ENCODE data around the gene TPI1.

DNA sequence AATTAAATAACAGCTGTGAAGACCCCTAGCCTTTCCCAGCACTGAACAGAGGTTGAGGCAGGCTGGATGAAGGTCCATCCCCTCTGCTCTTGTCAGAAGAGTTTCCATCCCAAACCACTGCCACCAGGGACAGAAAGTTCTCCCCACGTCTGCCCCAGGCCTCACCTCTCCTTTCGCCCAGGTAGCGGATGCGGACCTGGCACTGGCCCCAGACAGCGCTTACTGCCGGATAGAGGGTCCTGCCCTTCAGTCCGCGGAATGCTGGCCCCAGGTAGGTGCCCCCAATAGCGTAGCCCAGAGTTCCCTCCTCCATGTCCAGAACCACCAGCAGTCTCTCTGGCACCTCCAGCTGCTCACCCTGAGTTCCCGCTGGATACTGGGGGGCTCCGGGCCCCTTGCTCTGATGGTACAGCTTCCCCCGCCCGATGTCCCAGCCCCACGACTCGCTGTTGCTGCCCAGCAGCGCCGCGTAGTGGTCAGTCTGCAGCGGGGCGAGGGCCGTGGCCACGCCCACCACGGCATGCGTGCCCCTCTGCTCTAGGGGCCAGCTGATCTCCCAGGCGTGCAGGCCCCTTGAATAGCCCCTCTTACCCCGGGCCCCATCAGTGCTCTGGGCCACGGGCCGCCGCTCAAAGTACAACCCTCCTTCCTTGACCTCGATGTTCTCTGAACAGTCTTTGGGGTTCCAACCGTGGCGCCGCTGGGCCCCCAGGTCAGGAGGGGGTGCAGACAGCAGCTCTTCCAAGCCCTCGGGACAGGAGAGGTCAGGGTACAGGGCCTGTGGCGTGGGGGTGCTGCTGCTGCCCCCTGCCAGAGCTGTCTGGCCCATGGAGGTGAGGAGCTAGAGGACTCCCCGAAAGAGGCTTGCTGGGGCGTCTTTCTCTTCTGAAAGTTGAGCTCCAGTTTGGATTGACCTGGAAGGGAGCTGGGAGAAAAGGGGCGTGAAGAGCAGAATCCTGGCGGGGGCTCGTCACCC lies 5.0 kb downstream of the TPI1 start:
- TF ChIP-seq, protein P1, sequence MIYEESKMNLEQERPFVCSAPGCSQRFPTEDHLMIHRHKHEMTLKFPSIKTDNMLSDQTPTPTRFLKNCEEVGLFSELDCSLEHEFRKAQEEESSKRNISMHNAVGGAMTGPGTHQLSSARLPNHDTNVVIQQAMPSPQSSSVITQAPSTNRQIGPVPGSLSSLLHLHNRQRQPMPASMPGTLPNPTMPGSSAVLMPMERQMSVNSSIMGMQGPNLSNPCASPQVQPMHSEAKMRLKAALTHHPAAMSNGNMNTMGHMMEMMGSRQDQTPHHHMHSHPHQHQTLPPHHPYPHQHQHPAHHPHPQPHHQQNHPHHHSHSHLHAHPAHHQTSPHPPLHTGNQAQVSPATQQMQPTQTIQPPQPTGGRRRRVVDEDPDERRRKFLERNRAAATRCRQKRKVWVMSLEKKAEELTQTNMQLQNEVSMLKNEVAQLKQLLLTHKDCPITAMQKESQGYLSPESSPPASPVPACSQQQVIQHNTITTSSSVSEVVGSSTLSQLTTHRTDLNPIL (CRISPR knock-in tag; IDR thresholded peaks at IDR 0.05; ENCODE audit: low read depth) = no peak
- no peak for TF ChIP-seq OSR1 (CRISPR knock-in tag; IDR thresholded peaks at IDR 0.05)
- TF ChIP-seq ZFP3 (CRISPR knock-in tag; IDR thresholded peaks at IDR 0.05) = no peak
- no peak for TF ChIP-seq GLIS3 (CRISPR knock-in tag; IDR thresholded peaks at IDR 0.05)
- TF ChIP-seq CSDC2 (CRISPR knock-in tag; IDR thresholded peaks at IDR 0.05) = no peak
- TF ChIP-seq, protein P2, sequence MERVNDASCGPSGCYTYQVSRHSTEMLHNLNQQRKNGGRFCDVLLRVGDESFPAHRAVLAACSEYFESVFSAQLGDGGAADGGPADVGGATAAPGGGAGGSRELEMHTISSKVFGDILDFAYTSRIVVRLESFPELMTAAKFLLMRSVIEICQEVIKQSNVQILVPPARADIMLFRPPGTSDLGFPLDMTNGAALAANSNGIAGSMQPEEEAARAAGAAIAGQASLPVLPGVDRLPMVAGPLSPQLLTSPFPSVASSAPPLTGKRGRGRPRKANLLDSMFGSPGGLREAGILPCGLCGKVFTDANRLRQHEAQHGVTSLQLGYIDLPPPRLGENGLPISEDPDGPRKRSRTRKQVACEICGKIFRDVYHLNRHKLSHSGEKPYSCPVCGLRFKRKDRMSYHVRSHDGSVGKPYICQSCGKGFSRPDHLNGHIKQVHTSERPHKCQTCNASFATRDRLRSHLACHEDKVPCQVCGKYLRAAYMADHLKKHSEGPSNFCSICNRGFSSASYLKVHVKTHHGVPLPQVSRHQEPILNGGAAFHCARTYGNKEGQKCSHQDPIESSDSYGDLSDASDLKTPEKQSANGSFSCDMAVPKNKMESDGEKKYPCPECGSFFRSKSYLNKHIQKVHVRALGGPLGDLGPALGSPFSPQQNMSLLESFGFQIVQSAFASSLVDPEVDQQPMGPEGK (CRISPR knock-in tag; IDR thresholded peaks at IDR 0.05; ENCODE audit: borderline replicate concordance) = no peak
- TF ChIP-seq, protein P3, sequence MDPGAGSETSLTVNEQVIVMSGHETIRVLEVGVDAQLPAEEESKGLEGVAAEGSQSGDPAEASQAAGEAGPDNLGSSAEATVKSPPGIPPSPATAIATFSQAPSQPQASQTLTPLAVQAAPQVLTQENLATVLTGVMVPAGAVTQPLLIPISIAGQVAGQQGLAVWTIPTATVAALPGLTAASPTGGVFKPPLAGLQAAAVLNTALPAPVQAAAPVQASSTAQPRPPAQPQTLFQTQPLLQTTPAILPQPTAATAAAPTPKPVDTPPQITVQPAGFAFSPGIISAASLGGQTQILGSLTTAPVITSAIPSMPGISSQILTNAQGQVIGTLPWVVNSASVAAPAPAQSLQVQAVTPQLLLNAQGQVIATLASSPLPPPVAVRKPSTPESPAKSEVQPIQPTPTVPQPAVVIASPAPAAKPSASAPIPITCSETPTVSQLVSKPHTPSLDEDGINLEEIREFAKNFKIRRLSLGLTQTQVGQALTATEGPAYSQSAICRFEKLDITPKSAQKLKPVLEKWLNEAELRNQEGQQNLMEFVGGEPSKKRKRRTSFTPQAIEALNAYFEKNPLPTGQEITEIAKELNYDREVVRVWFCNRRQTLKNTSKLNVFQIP (CRISPR knock-in tag; IDR thresholded peaks at IDR 0.05; ENCODE audit: borderline replicate concordance, low read depth) = no peak
- TF ChIP-seq, protein P4, sequence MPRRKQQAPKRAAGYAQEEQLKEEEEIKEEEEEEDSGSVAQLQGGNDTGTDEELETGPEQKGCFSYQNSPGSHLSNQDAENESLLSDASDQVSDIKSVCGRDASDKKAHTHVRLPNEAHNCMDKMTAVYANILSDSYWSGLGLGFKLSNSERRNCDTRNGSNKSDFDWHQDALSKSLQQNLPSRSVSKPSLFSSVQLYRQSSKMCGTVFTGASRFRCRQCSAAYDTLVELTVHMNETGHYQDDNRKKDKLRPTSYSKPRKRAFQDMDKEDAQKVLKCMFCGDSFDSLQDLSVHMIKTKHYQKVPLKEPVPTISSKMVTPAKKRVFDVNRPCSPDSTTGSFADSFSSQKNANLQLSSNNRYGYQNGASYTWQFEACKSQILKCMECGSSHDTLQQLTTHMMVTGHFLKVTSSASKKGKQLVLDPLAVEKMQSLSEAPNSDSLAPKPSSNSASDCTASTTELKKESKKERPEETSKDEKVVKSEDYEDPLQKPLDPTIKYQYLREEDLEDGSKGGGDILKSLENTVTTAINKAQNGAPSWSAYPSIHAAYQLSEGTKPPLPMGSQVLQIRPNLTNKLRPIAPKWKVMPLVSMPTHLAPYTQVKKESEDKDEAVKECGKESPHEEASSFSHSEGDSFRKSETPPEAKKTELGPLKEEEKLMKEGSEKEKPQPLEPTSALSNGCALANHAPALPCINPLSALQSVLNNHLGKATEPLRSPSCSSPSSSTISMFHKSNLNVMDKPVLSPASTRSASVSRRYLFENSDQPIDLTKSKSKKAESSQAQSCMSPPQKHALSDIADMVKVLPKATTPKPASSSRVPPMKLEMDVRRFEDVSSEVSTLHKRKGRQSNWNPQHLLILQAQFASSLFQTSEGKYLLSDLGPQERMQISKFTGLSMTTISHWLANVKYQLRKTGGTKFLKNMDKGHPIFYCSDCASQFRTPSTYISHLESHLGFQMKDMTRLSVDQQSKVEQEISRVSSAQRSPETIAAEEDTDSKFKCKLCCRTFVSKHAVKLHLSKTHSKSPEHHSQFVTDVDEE (CRISPR knock-in tag; IDR thresholded peaks at IDR 0.05) = no peak
- no peak for TF ChIP-seq TCF4 (CRISPR knock-in tag; IDR thresholded peaks at IDR 0.05; ENCODE audit: borderline replicate concordance)
- TF ChIP-seq RARB (CRISPR knock-in tag; IDR thresholded peaks at IDR 0.05) = no peak
- TF ChIP-seq ESRRG (CRISPR knock-in tag; IDR thresholded peaks at IDR 0.05) = no peak
- no peak for TF ChIP-seq ZC3H10 (CRISPR knock-in tag; IDR thresholded peaks at IDR 0.05)

All from SK-N-SH treated with all-trans-retinoic acid at 6 μM for 48 hours (cell line).